Epithelial cell of esophagus (primary cell): ENCODE measurements around the gene PLAAT2.
A peak's percentile ranks its signal among the peaks of the same experiment; 100 is the strongest.

ENCODE experiments used
- DNase-seq: peaks from one replicate; pipeline ENCODE4 v3.0.0; 2010; ENCODE audit warnings: low read depth
- H3K4me3 ChIP-seq: 2 replicates; pipeline ENCODE4 v1.5.1; 2011; ENCODE audit warnings: mild to moderate bottlenecking, low read length, control low read depth
- CTCF ChIP-seq: IDR thresholded peaks from 2 replicates; pipeline ENCODE4 v1.5.1; 2011; ENCODE audit warnings: low read depth, mild to moderate bottlenecking, low read length, control low read depth, inconsistent platforms; ENCODE audit not compliant: insufficient read depth; ENCODE audit errors: missing control alignments

The PLAAT2 gene

GRCh38 chr11:63573881-63574855 lies 11.0 kb upstream of the PLAAT2 start:
- DNase-seq, result no peak
- H3K4me3 ChIP-seq, result no peak overlapping the region

GRCh38 chr11:63572026-63572688 lies 9.0 kb upstream of the PLAAT2 start:
- no peak for TF ChIP-seq CTCF
- DNase-seq, result no peak
- no peak overlapping the region for H3K4me3 ChIP-seq

More at GRCh38 chr11:63573881-63574855, 11.0 kb upstream of the PLAAT2 start:
- TF ChIP-seq CTCF, result peak; percentile 16

- no peak for DNase-seq
- H3K4me3 ChIP-seq, result no peak overlapping the region
- no peak for TF ChIP-seq CTCF
Observed at GRCh38 chr11:63569570-63569969, 6.4 kb upstream of the PLAAT2 start.

GRCh38 chr11:63567044-63567840 lies 4.1 kb upstream of the PLAAT2 start:
- peak; percentile 98 for DNase-seq
- TF ChIP-seq CTCF, result no peak
- no peak overlapping the region for H3K4me3 ChIP-seq

- TF ChIP-seq CTCF, result peak; percentile 6
- H3K4me3 ChIP-seq, result no peak overlapping the region
- DNase-seq, result peak; percentile 85
Observed at GRCh38 chr11:63564784-63565350, 1.7 kb upstream of the PLAAT2 start.

GRCh38 chr11:63564056-63564774 lies 1.0 kb upstream of the PLAAT2 start:
- H3K4me3 ChIP-seq, result no peak overlapping the region
- no peak for DNase-seq
- TF ChIP-seq CTCF, result no peak
